HG03045 (cell line): ENCODE data around the gene GHRL.
A peak's percentile ranks its signal among the peaks of the same experiment; 100 is the strongest.

Experiments
- ATAC-seq: cut with Tn5 transposase; IDR thresholded peaks from one replicate; pipeline ENCODE4 v1.9.1; 2021; ENCODE audit warnings: mild to moderate bottlenecking, moderate library complexity; ENCODE audit not compliant: unreplicated experiment

GHRL gene

DNA sequence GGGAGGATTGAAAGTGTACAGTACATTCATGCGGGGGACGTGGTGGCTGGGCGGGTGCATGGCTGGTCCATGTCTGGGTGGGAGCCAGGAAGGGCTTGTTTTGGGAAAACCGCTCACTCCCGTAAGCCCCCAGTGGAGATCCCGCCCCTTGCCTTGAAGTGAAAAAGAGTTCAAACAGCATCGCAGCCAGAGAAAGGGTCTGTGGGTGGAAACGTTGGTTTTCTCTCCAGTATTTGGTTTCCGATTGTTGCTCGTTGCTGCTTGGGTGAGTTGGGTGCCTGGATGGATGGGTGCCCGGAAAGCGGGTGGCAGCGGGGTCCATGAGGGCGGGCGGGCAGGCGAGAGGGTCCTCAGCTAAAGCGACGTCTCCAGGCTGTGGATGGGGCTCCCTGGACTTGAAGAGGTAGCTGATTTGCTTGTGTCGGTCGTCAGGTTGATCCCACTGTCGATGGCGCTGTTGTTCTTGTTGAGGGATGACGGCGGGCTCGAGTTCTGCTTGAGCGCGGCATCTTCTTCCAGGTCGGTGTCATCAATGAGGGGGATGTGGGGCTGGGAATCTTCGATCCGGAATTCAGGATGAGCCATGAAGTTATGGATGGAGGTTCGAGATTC lies 35.8 kb upstream of the GHRL start:
- no peak for ATAC-seq

DNA sequence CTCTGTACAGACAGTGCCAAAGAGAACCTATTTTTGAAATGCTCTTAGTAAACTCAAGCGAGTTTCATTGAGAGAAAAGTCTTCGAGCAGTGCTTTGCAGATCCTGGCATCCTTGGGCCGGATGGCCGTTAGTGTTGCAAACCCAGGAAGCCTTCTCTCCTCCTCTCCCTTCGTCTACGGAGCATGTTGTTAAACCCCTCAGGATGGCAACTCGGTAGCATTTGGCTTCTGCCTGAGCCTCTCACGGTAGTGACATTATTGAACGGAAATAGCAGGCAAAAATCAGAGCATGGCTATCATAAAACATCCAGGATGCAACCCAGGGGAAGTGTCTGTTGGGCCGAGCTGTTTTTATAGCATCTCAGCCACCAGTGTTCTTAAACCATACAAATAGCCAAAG lies 34.8 kb upstream of the GHRL start:
- ATAC-seq = no peak

DNA sequence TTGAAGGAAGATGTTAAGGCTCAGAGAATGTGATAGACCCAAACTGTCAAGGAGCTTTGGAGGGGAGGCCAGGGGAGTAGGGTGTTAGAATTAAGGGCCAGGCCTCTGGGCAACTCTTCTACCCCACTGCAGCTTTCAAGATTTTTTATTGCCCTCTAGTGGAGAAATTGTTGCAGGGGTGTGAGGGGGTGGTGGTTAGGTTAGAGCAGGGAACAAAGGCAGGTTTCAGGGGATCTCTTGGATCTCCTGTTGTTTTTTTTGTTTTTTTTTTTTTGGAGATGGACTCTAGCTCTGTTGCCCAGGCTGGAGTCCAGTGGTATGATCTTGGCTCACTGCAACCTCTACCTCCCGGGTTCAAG lies 29.6 kb upstream of the GHRL start:
- no peak for ATAC-seq

DNA sequence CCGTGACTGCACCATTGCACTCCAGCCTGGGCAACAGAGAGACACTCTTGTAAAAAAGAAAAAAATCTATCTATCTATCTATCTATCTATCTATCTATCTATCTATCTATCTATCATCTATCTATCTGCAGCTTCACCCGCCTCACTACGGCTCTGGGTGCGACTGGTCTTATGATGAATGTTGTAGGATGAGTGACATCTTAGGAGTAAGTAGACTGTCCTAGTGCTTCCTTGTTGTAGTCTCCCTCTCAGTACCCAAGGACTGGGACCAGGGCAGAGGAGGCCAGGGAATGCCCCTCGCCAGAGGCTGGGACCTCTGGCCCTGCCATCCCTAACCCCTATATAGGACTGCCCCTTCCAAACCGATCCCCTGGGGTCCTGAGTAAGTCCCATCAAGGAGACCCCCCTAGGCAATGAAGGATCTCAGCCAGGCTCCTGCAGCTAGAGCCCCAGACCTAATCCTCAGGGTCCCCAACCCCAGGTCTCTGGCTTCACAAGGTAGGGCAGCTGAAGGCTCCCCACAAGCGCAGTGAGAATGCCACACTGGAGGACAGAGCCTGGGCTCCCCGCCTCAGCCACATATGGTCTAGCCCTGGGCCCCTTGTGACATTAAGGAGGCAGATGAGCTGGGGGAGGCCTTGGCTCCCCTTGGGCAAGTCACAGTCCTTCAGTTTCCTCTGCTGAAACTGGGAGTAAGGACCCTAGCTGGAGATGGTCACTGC lies 29.0 kb upstream of the GHRL start:
- no peak for ATAC-seq

DNA sequence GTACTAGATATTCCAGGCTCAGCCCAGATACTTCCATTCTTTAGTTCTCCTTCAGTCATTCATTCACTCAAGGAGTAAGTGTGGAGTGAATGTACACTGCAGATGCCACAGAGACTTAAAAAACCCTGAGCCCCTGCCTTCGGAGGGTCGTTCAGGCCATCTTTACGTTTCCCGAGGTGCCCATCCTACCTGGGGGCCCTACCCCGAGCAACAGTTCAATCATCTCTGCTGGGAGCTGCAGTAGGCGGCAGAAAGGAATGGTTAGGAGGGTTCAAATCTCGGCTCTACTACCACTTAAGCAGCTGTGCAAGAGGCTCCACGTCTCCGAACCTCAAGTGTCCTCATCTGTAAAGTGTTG lies 27.6 kb upstream of the GHRL start:
- ATAC-seq = peak; percentile 12

DNA sequence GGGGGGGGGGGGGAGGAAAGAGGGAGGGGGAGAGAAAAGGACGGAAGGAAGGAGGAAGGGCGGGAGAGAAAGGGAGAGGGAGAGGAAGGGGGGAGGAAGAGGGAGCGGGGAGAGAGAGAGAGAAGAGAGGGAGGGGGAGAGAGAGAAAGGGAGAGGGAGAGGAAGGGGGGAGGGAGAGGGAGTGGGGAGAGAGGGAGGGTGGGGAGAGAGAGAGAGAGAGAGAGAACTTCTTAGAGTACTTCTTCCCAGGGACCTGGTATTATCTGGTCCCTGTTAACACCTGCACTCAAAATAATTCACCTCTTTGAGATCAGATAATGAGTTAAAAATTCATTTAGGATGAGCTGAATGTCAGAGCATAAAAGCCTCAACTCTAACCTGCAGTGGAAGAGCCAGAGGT lies 27.1 kb upstream of the GHRL start:
- no peak for ATAC-seq

DNA sequence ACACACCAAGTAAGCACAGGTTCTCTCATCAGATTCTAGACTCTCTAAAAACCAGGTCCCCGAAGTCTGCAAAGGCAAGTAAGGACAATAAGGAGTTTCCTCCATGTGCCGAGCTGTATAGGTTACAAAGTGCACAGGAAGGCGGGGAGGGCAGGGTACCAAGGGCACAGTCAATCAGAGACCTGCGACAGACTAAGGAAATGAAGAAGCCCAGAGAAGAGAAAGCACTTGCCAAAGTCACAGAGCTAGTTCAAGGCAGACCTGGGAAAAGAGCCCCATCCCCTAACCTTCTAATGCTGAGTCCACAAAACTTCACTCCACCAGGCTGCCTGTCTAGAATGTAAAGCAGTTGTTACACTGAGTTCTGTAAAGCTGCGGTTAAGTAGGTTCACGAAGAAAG lies 26.5 kb upstream of the GHRL start:
- ATAC-seq = no peak

DNA sequence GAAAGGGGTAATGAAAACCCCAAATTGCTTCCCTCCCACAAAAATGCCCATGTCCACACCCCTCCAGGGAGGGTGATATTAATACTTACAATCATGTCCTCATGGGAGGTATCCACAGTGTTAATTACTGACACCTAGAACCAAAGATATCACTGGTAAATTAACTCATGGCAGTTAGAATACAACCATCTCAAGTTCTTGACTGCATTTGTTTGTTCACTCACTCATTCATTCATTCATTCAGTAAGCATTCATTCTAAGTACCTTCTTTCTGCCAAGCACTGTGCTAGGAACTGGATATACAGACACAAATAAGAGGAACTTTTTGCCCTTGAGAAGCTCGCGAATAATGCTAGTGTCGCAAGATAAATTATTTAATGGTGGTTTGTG lies 25.2 kb upstream of the GHRL start:
- no peak for ATAC-seq

DNA sequence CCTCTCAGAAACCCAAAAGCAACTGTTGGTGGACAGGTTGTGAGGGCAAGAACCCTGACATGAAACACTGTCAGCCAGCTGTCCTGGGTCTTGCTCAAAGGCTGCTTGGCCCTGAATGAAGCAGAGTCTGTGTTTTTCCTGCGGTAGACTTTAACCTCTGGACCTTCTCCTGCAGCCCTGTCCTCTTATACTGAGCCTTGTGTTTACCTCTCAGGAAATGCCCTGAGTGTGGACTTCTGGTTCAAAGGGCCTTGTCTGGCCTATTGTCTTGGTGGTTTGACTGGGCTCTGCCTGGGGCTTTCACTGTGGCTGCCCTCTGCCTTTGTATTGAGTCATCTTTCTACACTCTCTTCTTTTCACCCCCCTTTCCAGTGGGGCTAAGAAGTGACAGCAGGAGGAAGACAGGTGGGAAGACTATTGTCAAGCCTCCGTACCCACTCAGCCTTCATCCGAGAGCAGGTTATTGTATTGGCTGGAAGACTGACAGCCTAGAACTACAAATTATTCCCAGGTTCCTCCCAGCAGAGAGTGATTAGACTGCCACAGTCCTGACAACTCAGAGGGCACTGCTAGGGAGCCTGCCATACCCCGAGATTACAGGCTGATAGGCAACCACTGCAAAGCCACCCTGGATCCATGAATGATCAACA lies 24.7 kb upstream of the GHRL start:
- ATAC-seq = no peak

DNA sequence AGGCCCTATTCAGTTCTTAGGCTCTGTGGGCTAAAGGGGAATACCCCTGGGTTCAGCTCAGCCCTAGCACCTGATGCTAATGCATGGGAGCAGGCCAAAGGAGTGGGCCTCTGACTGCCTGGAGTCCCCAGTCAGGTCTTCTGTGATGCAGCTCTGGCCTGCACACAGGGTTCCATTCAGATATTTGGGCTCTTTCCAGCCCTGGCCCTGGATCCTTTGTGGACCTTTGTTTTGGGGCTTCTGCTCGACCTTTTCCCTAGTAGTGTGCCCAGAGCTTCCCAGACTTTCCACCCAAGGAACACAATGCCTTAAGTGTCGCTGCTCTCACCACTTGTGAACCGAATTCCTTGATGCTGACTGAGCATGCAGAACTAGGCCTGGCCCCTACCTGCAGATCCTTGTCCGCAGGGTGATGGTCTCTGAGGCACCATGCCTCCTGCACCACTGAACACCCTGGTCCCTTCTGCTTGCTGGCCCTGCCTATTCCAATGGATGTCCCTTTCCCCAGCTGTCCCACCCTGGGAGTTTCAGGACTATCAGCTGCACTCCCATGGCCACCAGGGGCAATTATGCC lies 23.1 kb upstream of the GHRL start:
- ATAC-seq = no peak

DNA sequence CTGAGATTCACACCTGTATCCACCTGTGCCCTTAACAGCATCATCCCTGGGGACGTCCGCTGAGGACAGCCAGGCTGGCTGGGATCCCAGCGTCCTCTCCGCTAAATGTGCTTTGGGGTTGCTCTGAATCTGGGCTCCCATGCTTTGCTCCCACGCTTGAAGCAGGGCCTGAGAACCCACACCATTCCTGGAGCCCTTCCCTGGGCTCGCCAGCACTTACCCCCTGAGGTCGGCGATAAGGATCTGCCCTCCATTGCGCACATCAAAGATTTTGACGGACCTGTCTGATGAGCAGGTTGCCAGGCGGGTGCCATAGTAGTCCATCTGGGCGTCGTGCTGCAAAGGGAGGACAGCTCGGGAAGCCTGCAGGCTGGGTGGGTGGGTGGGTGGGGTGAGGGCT lies 22.4 kb upstream of the GHRL start:
- no peak for ATAC-seq

DNA sequence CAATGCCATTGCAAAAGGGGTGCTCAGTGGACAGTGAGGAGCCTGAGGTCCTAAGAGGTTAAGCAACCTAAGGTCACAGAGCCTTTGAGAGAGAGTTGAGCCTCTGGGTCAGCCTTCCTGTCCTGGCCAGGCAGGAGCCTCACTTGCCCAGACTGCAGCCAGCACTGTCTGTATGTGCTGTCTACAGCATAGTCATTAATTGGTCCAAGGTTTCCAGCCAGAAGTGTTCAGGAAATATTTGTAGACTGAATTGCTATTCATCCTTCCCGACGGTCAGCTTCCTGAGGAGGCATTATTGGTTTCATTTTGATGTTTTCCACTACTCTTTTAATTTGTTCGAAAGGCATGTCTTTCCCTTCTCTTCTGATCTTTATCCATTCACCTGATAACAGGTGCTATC lies 20.1 kb upstream of the GHRL start:
- no peak for ATAC-seq

DNA sequence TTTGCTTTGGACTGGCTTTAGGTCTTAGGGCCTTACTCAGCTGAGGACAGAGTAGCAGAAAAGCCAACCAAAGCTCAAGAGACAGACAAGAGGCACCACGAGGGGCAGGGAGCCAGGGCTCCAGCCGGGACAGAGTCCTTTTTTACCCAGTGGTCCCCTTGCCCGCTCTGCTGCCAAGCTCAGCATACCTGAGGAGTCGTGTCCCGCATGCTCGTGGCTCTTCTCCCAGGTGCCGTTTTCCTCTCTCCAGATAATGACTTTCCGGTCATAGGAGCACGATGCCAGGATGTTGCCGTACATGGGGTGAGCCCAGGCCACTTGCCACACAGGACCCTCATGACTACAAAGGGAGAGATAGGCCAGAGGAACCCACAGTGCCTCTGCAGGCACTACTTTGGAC lies 19.6 kb upstream of the GHRL start:
- no peak for ATAC-seq

DNA sequence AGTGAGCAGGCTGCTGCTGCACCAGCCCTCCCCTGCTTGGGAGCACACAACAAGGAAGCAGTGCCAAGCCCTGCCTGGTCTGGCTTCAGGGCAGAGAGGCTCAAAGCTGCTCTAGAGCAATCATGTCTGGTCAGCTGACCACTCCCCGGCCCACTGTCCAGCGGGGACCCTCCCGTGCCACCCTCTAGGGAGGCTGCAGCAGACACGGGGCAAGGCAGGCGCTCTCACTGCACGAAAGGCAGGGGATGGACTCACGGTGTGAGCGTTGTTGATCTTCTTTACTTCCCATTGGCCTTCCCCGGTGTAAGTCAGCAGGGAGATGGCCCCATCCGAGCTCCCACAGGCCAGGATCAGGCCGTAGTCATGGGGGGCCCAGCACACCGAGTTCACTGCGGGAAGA lies 19.0 kb upstream of the GHRL start:
- ATAC-seq = no peak

DNA sequence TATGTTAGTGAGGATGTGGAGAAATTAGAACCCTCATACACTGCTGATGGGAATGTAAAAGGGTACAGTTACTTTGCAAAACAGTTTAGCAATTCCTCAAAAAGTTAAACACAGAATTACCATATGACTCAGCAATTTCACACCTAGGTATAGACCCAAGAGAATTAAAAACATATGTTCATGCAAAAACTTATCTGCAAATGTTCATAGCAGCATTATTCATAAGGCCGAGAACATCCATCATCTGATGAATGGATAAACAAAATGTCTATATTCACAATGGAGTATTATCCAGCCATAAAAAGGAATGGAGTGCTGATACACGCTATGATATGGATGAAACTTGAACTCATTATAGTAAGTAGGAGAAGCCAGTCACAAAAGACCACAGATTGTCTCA lies 17.8 kb upstream of the GHRL start:
- ATAC-seq = no peak

DNA sequence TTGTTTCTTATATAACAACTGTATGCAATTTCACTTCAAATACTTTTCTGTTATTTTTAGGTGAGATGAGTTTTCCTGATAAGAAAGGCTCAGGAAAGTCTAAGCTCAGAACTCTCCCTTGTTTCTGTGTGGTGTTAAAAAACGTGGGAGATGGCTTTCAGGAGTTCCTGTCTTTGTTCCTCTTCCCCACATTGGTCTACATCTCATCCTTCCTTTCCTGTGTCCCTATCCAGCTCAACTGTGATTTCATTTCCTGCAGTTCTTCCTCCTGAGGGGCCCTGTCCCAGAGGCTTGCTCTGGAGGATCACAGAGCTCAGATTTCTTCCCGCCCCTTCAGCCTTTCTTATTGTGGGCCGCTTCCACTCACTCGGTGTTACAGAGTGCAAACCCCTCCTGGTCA lies 17.0 kb upstream of the GHRL start:
- no peak for ATAC-seq

DNA sequence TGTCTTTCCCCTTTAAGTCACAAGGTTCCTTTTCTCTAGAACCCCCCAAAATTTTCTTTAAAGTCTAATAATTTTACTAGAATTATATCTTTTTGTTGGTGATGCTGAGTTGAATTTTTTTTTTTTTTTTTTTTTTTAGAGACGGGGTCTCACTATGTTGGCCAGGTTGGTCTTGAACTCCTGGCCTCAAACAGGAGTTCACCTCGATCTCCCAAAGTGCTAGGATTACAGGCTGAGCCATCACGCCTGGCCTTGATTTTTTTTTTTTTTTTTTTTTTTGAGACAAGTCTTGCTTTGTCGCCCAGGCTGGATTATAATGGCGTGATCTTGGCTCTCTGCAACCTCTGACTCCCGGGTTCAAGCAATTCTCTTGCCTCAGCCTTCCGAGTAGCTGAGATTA lies 15.9 kb upstream of the GHRL start:
- no peak for ATAC-seq

DNA sequence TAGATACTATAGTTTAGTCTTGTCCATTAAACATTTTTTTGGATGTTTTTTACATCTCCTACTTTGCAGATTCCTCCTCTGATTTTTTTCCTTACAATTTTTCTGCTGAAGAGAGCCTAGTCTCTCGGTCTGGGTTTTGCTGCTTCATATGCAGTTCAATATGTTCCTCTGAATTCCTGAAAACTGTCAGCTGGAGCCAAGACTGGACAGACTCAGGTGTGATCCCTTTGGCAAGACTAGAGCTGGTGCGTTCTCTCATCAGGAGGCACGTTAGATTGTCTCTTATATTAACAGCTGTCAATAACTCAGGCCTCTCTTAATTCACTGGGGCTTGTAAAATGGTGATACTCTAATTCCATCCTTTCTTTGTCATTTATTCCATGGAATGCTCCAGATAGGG lies 13.4 kb upstream of the GHRL start:
- no peak for ATAC-seq

DNA sequence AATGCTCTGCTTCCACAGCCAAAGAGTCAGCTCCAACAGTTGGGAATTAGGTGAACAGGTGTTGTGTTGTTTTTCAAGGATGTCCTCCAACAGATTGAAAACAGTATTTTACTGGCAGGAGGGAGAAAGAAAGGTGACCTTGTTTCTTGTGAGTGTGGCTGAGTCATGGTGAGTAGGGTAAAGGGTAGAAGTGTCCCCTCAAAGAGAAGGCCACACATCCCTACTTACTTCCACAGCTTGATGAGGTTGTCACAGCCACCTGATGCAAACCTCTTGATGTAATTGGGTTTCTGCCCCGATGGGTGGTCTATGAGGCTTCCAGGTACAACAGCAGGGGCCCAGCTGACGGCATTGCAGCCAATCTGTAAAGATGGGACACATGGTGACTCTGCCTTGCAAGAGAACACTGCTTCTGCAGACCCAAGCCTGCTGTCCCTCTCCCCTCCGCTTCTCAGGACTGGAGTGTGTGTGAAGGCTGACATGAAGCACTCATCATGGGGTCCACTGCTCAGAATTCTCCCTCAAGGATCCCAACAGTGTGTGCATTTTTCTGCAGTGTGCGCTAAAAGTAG lies 12.7 kb upstream of the GHRL start:
- ATAC-seq = no peak

DNA sequence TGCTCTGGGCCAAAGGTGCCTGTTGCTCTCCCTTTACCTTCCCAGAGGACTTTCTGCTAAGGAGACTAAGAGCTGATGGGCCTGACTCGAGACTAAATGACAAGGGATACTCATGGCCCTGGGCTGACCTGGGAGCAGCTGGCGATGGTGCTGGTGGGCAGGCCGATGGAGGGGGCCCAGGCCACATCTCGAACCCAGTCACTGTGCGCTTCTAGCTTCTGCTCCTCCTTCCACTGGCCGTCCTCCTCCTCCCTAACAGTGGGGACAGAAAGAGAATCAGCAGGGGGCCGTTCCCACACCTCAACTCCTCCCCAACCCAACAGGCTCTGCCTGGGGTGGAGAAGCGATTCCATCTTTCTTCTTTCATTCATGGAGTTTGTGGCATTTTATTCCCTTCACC lies 12.2 kb upstream of the GHRL start:
- ATAC-seq = no peak

DNA sequence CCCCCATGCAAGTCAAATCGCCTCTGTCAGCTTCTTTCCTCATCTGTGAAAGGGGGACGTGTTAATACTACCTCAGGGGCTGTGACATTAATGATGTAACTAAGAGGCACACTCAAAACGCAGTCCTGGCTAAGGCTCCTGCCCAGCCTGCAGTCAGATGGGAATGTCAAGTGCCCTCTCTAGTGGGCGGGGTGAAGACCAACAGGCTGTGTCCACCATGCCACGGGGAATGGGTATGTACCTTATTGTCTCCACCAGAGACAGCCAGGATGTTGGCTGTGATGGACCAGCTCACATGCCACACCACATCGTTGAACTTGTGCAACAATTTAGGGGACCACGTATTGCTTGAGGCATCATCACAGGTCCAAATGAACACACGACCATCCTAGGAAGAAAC lies 11.0 kb upstream of the GHRL start:
- no peak for ATAC-seq

DNA sequence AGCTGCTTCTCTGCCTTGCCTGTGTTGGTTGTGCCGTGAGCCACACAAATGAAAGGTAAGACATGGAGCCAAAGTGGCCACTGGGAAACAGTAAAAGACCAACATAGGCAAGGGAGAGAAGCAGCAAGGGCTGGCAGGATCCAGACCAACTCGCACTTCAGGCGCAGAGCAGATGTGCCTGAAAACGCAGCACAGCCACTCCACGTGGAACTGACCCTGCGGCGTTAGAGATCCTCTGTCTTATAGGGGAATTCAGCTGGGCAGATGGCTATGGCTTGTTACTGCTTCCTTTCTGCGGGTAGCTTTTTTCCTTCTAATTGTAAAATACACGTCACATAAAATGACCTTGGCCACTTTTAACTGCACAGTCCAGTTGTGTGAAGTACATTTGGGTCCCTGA lies 10.4 kb upstream of the GHRL start:
- ATAC-seq = no peak
